Spleen (tissue), 7 donors: Measurements from ENCODE around the gene ZNF805.

Source experiments
- POLR2A ChIP-seq, 3 donors: fragments of 450-650 bp; IDR thresholded peaks; one replicate each; pipeline ENCODE4 v1.5.1; 2017; ENCODE audit warnings: antibody characterized with exemption in 3 of 3, mild to moderate bottlenecking in 1 of 3
- POLR2AphosphoS5 ChIP-seq, 3 donors: sonication (generic); formaldehyde crosslinking; IDR thresholded peaks; one replicate each; pipeline ENCODE4 v1.5.1; 2017; ENCODE audit warnings: antibody characterized with exemption in 3 of 3
- TF ChIP-seq, protein P1 (sequence below), 11 experiments: fragments of 200-600 bp in 7 of 11; fragments of 450-650 bp in 4 of 11; sonication (generic) in 4 of 11; IDR thresholded peaks in 8 of 11; conservative IDR thresholded peaks in 3 of 11; 1 replicate in 7 of 11; 2 replicates in 4 of 11; pipeline versions ENCODE4 v1.4.0 to v1.8.0; 2016 to 2021; ENCODE audit warnings: antibody characterized with exemption in 11 of 11, inconsistent platforms in 4 of 11, mild to moderate bottlenecking in 1 of 11
- donor health status: DM: no; HTN: no; CAD: no; lungs with moderate emphysema.
- donor health status: DM: no; HTN: no; CAD: no.
- donor health status: DM: no; HTN: no; CAD: no.

DNA sequence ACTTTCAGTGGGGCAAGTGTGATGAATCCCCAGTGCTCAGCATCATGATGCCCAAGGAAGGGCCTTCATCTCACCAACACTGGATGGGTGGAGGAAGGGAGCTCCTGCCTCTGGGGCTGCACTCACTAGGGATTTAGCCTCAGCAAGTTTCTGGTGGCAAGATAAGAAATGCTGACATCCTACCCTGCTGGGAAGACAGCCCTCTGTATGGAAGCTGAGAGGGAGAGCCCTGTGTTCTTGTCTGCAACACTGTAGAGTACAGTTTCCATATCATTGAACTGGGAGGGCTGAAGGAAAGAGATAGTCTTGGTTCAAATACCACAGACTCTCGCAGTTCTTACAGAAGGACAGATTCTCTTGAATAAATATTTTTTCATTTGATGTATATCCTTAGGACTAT is 32.6 kb downstream of the ZNF805 start:
- TF ChIP-seq, protein P1, sequence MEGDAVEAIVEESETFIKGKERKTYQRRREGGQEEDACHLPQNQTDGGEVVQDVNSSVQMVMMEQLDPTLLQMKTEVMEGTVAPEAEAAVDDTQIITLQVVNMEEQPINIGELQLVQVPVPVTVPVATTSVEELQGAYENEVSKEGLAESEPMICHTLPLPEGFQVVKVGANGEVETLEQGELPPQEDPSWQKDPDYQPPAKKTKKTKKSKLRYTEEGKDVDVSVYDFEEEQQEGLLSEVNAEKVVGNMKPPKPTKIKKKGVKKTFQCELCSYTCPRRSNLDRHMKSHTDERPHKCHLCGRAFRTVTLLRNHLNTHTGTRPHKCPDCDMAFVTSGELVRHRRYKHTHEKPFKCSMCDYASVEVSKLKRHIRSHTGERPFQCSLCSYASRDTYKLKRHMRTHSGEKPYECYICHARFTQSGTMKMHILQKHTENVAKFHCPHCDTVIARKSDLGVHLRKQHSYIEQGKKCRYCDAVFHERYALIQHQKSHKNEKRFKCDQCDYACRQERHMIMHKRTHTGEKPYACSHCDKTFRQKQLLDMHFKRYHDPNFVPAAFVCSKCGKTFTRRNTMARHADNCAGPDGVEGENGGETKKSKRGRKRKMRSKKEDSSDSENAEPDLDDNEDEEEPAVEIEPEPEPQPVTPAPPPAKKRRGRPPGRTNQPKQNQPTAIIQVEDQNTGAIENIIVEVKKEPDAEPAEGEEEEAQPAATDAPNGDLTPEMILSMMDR (IDR thresholded peaks at IDR 0.05 in 8 of 11, conservative IDR thresholded peaks at IDR 0.05 in 3 of 11): no peak
- TF ChIP-seq POLR2AphosphoS5 (IDR thresholded peaks at IDR 0.05): no peak
- TF ChIP-seq POLR2A (IDR thresholded peaks at IDR 0.05): no peak
